Amniotic epithelial cell (primary cell): Measurements from ENCODE around the gene RNF220.
"Not testable (repeated sequence)": the region's sequence is repeated elsewhere in the genome, so short reads cannot be mapped to it uniquely, and the experiment has no call there.

Experiments
- DNase-seq: peaks from one replicate; pipeline ENCODE4 v3.0.0-alpha.2; 2010; ENCODE audit warnings: low read depth

RNF220 gene

GRCh38 chr1:44496541-44497171, 91.6 kb downstream of the RNF220 start:
- DNase-seq: no peak

GRCh38 chr1:44497422-44498170, 92.5 kb downstream of the RNF220 start:
- no peak for DNase-seq

- no peak for DNase-seq
Measured at GRCh38 chr1:44499306-44499705, 94.3 kb downstream of the RNF220 start.

GRCh38 chr1:44500181-44501046, 95.4 kb downstream of the RNF220 start:
- DNase-seq: peak; percentile 47

GRCh38 chr1:44501047-44501890, 96.2 kb downstream of the RNF220 start:
- DNase-seq: no peak

GRCh38 chr1:44502823-44503222, 97.8 kb downstream of the RNF220 start:
- not testable (repeated sequence) for DNase-seq

- DNase-seq: no peak
Measured at GRCh38 chr1:44503625-44504024, 98.6 kb downstream of the RNF220 start.

GRCh38 chr1:44505210-44505993, 100.3 kb downstream of the RNF220 start:
- DNase-seq: peak; percentile 19

- DNase-seq: no peak
Measured at GRCh38 chr1:44507490-44508396, 102.7 kb downstream of the RNF220 start.

GRCh38 chr1:44508397-44508745, 103.3 kb downstream of the RNF220 start:
- no peak for DNase-seq

GRCh38 chr1:44511363-44511762, 106.3 kb downstream of the RNF220 start:
- no peak for DNase-seq

- DNase-seq: no peak
Measured at GRCh38 chr1:44511769-44512168, 106.7 kb downstream of the RNF220 start.

- no peak for DNase-seq
Measured at GRCh38 chr1:44512313-44512885, 107.3 kb downstream of the RNF220 start.

GRCh38 chr1:44513111-44513510, 108.1 kb downstream of the RNF220 start:
- DNase-seq: no peak

- DNase-seq: no peak
Measured at GRCh38 chr1:44514673-44515072, 109.6 kb downstream of the RNF220 start.

- DNase-seq: no peak
Measured at GRCh38 chr1:44515416-44515815, 110.4 kb downstream of the RNF220 start.

GRCh38 chr1:44519035-44519676, 114.1 kb downstream of the RNF220 start:
- DNase-seq: no peak

- DNase-seq: no peak
Measured at GRCh38 chr1:44521378-44522080, 116.5 kb downstream of the RNF220 start.
